KMS-11 (cell line): Measurements from ENCODE around the gene RTL3.

Experiments
- H2AFZ ChIP-seq: fragments of 200-600 bp; sonication (generic); 2 replicates; pipeline ENCODE4 v1.6.1; 2016; ENCODE audit warnings: antibody characterized with exemption, mixed run types, low read depth
- H3K27ac ChIP-seq: fragments of 200-600 bp; sonication (generic); 2 replicates; pipeline ENCODE4 v1.6.1; 2016; ENCODE audit warnings: mild to moderate bottlenecking, mixed run types
- H3K27me3 ChIP-seq: fragments of 200-600 bp; sonication (generic); 2 replicates; pipeline ENCODE4 v1.6.1; 2017; ENCODE audit warnings: mild to moderate bottlenecking, low read depth, mixed run types, moderate library complexity; ENCODE audit not compliant: insufficient read depth
- H3K36me3 ChIP-seq: fragments of 200-600 bp; sonication (generic); 2 replicates; pipeline ENCODE4 v1.6.1; 2017; ENCODE audit warnings: mild to moderate bottlenecking, mixed run types; ENCODE audit not compliant: insufficient read depth
- H3K4me1 ChIP-seq: fragments of 200-600 bp; sonication (generic); 2 replicates; pipeline ENCODE4 v1.6.1; 2016; ENCODE audit warnings: mild to moderate bottlenecking, low read depth, mixed run types; ENCODE audit not compliant: poor library complexity, severe bottlenecking
- H3K4me2 ChIP-seq: fragments of 200-600 bp; sonication (generic); 2 replicates; pipeline ENCODE4 v1.7.0; 2016; ENCODE audit warnings: mild to moderate bottlenecking, mixed run types
- H3K4me3 ChIP-seq: fragments of 200-600 bp; sonication (generic); IDR thresholded peaks from 2 replicates; pipeline ENCODE4 v1.6.1; 2017; ENCODE audit warnings: low read depth, low read length, mixed read lengths; ENCODE audit not compliant: insufficient read depth
- H3K79me2 ChIP-seq: fragments of 200-600 bp; sonication (generic); 2 replicates; pipeline ENCODE4 v1.6.1; 2016; ENCODE audit warnings: low read depth, mixed run types; ENCODE audit not compliant: insufficient read depth
- H3K9ac ChIP-seq: fragments of 200-600 bp; sonication (generic); 2 replicates; pipeline ENCODE4 v1.6.1; 2016; ENCODE audit warnings: mild to moderate bottlenecking, mixed run types
- H4K20me1 ChIP-seq: fragments of 200-600 bp; sonication (generic); 2 replicates; pipeline ENCODE4 v1.6.1; 2016; ENCODE audit warnings: mild to moderate bottlenecking, mixed run types; ENCODE audit not compliant: insufficient read depth
- TF ChIP-seq, protein P1 (sequence below): fragments of 200-600 bp; sonication (generic); conservative IDR thresholded peaks from 2 replicates; pipeline ENCODE4 v1.6.1; 2017; ENCODE audit warnings: low read depth, mild to moderate bottlenecking, antibody characterized with exemption, low read length, moderate library complexity, mixed read lengths

Gene RTL3, protein sequence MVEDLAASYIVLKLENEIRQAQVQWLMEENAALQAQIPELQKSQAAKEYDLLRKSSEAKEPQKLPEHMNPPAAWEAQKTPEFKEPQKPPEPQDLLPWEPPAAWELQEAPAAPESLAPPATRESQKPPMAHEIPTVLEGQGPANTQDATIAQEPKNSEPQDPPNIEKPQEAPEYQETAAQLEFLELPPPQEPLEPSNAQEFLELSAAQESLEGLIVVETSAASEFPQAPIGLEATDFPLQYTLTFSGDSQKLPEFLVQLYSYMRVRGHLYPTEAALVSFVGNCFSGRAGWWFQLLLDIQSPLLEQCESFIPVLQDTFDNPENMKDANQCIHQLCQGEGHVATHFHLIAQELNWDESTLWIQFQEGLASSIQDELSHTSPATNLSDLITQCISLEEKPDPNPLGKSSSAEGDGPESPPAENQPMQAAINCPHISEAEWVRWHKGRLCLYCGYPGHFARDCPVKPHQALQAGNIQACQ

GRCh38 chrX:78658845-78659744, at the start of gene RTL3:
Gene RTL3 (minus strand): TSS chrX:78659328. CDS start chrX:78658420, 908 bp downstream.
- TF ChIP-seq, protein P1, sequence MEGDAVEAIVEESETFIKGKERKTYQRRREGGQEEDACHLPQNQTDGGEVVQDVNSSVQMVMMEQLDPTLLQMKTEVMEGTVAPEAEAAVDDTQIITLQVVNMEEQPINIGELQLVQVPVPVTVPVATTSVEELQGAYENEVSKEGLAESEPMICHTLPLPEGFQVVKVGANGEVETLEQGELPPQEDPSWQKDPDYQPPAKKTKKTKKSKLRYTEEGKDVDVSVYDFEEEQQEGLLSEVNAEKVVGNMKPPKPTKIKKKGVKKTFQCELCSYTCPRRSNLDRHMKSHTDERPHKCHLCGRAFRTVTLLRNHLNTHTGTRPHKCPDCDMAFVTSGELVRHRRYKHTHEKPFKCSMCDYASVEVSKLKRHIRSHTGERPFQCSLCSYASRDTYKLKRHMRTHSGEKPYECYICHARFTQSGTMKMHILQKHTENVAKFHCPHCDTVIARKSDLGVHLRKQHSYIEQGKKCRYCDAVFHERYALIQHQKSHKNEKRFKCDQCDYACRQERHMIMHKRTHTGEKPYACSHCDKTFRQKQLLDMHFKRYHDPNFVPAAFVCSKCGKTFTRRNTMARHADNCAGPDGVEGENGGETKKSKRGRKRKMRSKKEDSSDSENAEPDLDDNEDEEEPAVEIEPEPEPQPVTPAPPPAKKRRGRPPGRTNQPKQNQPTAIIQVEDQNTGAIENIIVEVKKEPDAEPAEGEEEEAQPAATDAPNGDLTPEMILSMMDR, result no peak
- no peak within 1 kb of the TSS for H3K27ac ChIP-seq
- no peaks in the 10 kb centered on the region for H3K27me3 ChIP-seq
- no peaks in the 10 kb centered on the region for H3K4me1 ChIP-seq
- H3K4me3 ChIP-seq, result no peak within 1 kb of the TSS
- no peak within 1 kb of the TSS for H2AFZ ChIP-seq
- H3K36me3 ChIP-seq, result no peaks in the 10 kb centered on the region
- H3K79me2 ChIP-seq, result no peaks in the 10 kb centered on the region
- H4K20me1 ChIP-seq, result no peaks in the 10 kb centered on the region
- H3K9ac ChIP-seq, result no peak within 1 kb of the TSS
- no peak within 1 kb of the TSS for H3K4me2 ChIP-seq

GRCh38 chrX:78708816-78709215, 49.7 kb upstream of the RTL3 start:
- TF ChIP-seq, protein P1, result no peak
- Histone ChIP-seq H3K4me2 (no peak overlapping the region), H3K27ac (no peak overlapping the region), H4K20me1 (no peaks in the 10 kb centered on the region), H3K36me3 (no peaks in the 10 kb centered on the region), H2AFZ (no peak overlapping the region), H3K4me3 (no peak overlapping the region), H3K9ac (no peak overlapping the region), H3K27me3 (no peaks in the 10 kb centered on the region), H3K4me1 (peaks cover 15% of the 10 kb centered on the region), H3K79me2 (no peaks in the 10 kb centered on the region)

DNA sequence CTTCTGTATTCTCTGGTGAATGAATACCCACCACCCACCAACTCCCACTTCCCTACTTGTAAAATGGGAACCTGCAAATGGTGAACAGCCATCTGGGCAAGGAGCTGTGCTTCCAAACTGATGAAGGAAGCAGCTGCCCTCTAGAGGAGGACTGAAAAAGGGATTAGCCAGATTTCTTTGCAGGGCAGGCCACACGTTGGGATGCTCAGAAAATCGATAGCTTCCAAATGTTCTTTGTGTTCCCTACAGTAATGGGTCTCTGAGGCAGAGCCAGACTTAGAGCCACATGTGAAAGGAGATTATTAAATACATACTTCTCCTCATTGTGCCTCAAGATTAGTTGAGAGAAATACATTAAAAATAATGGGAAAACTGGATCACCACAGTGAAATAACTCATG, 49.1 kb upstream of the RTL3 start:
- TF ChIP-seq, protein P1, result 0 out of 2 replicates have a peak, but pooled peaks have one; percentile 29
- no peaks in the 10 kb centered on the region for H3K79me2 ChIP-seq
- no peak overlapping the region for H3K4me2 ChIP-seq
- no peak overlapping the region for H3K9ac ChIP-seq
- H2AFZ ChIP-seq, result no peak overlapping the region
- H3K27me3 ChIP-seq, result no peaks in the 10 kb centered on the region
- H3K4me3 ChIP-seq, result no peak overlapping the region
- H3K36me3 ChIP-seq, result no peaks in the 10 kb centered on the region
- H4K20me1 ChIP-seq, result no peaks in the 10 kb centered on the region
- H3K27ac ChIP-seq, result no peak overlapping the region
- H3K4me1 ChIP-seq, result peaks cover 15% of the 10 kb centered on the region

- H2AFZ ChIP-seq, result no peak overlapping the region
- H3K27ac ChIP-seq, result no peak overlapping the region
- H4K20me1 ChIP-seq, result no peaks in the 10 kb centered on the region
- TF ChIP-seq, protein P1, result no peak
- H3K36me3 ChIP-seq, result no peaks in the 10 kb centered on the region
- peaks cover 15% of the 10 kb centered on the region for H3K4me1 ChIP-seq
- H3K79me2 ChIP-seq, result no peaks in the 10 kb centered on the region
- no peak overlapping the region for H3K4me2 ChIP-seq
- no peaks in the 10 kb centered on the region for H3K27me3 ChIP-seq
- H3K4me3 ChIP-seq, result no peak overlapping the region
- H3K9ac ChIP-seq, result no peak overlapping the region
Measured at GRCh38 chrX:78706071-78706470, 46.9 kb upstream of the RTL3 start.
